GM12801 (cell line): ENCODE data around the gene SPATA2L.

Source experiments
- CTCF ChIP-seq: IDR thresholded peaks from one replicate; pipeline ENCODE4 v1.5.1; 2011; ENCODE audit warnings: control low read depth; ENCODE audit not compliant: insufficient read length; ENCODE audit errors: extremely low read depth

Gene SPATA2L

GRCh38 chr16:89693931-89694783, 7.3 kb downstream of the SPATA2L start:
- no peak for TF ChIP-seq CTCF

- no peak for TF ChIP-seq CTCF
These were observed 8.2 kb downstream of the SPATA2L start for GRCh38 chr16:89693289-89693731.

- no peak for TF ChIP-seq CTCF
These were observed 9.4 kb downstream of the SPATA2L start for GRCh38 chr16:89691986-89692569.

- no peak for TF ChIP-seq CTCF
These were observed 10.1 kb downstream of the SPATA2L start for GRCh38 chr16:89691231-89691985.

GRCh38 chr16:89690392-89690901, 11.1 kb downstream of the SPATA2L start:
- no peak for TF ChIP-seq CTCF

- TF ChIP-seq CTCF = no peak
These were observed 12.4 kb downstream of the SPATA2L start for GRCh38 chr16:89689142-89689541.

- TF ChIP-seq CTCF = no peak
These were observed 13.1 kb downstream of the SPATA2L start for GRCh38 chr16:89688395-89688794.
